Fibroblast of villous mesenchyme (primary cell): ENCODE data around the gene EPB41L2. TPM values are rescaled to one million over a fixed set of nuclear protein-coding genes. Genes with fewer than 3 reads are reported as not detected.
"Not testable (repeated sequence)": the region's sequence is repeated elsewhere in the genome, so short reads cannot be mapped to it uniquely, and the experiment has no call there.

ENCODE experiments used
- DNase-seq: peaks from one replicate; pipeline ENCODE4 v3.0.0-alpha.2; 2010; ENCODE audit warnings: low read depth
- H3K4me3 ChIP-seq: 2 replicates; pipeline ENCODE4 v1.5.1; 2011; ENCODE audit warnings: low read depth, mild to moderate bottlenecking, low read length
- CTCF ChIP-seq: IDR thresholded peaks from 2 replicates; pipeline ENCODE4 v1.5.1; 2012; ENCODE audit warnings: low read depth, mild to moderate bottlenecking, low read length; ENCODE audit not compliant: insufficient read depth
- total RNA-seq: library from RNA; depleted of rRNA; stranded (reverse); fragments of >200 nt; gene quantifications from 2 replicates; pipeline ENCODE4 v1.2.3, GENCODE V29; 2012

EPB41L2 gene
- total RNA-seq, 1 donor = 40.2 TPM

DNA sequence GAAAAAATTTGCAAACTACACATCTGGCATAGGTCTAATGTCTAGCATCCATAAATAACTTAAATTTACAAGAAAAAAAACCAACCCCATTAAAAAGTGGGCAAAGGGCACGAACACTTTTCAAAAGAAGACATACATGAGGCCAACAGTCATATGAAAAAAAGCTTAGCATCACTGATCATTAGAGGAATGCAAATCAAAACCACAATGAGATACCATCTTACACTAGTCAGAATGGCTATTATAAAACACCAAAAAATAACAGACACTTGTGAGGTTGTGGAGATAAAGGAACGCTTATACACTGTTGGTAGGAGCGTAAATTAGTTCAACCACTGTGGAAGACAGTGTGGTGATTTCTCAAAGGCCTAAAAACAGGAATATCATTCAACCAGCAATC lies 33.7 kb upstream of the EPB41L2 start:
- no peak for TF ChIP-seq CTCF
- DNase-seq = peak; percentile 80

DNA sequence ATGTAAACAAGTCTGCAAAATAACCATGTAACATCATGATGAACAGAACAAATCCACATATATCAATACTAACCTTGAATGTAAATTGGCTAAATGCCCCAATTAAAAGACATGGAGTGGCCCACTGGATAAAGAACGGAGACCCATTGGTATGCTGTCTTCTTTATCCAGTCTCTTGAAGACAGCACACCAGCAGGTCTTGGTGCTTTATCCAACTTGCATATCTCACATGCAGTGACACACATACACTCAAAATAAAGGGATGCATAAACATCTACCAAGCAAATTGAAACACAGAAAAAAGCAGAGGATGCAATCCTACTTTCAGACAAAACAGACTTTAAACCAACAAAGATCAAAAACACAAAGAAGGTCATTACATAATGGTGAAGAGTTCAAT lies 30.3 kb upstream of the EPB41L2 start:
- no peak for DNase-seq
- H3K4me3 ChIP-seq = no peak overlapping the region
- TF ChIP-seq CTCF = no peak

More for the DNA sequence above, 33.7 kb upstream of the EPB41L2 start:
- H3K4me3 ChIP-seq = no peak overlapping the region

DNA sequence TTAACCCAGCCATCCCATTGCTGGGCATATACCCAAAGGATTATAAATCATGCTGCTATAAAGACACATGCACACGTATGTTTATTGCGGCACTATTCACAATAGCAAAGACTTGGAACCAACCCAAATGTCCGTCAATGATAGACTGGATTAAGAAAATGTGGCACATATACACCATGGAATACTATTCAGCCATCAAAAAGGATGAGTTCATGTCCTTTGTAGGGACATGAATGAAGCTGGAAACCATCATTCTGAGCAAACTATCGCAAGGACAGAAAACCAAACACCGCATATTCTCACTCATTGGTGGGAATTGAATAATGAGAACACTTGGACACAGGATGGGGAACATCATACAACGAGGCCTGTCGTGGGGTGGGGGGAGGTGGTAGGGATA lies 28.9 kb upstream of the EPB41L2 start:
- DNase-seq, H3K4me3 ChIP-seq: not testable (repeated sequence)

GRCh38 chr6:131090339-131090738 lies 27.3 kb upstream of the EPB41L2 start:
- not testable (repeated sequence) for H3K4me3 ChIP-seq, DNase-seq

GRCh38 chr6:131084982-131085381 lies 21.9 kb upstream of the EPB41L2 start:
- TF ChIP-seq CTCF = peak; percentile 11
- DNase-seq = no peak
- no peak overlapping the region for H3K4me3 ChIP-seq

GRCh38 chr6:131083687-131084086 lies 20.6 kb upstream of the EPB41L2 start:
- peak; percentile 41 for DNase-seq
- no peak overlapping the region for H3K4me3 ChIP-seq
- no peak for TF ChIP-seq CTCF

DNA sequence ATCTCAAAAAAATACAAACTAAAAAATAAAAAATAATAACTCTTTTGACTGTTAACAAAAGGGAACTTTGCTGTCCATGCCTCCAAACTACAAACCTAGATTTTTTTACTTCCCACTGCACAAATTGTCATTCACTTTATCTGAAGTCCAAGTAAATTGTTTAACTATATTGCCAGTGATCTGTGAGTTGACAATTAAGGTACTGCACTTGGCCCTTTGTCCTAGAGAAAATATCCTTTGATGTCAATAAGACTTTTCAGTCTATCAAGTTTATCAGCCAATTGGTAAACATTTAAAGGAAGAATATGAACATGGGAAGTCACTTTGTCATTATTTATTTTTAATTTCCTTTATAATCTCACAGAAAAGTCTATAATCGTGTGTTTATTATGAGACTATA lies 19.3 kb upstream of the EPB41L2 start:
- H3K4me3 ChIP-seq = no peak overlapping the region
- DNase-seq = no peak
- TF ChIP-seq CTCF = no peak

- no peak overlapping the region for H3K4me3 ChIP-seq
- DNase-seq = no peak
- no peak for TF ChIP-seq CTCF
Observed at GRCh38 chr6:131080084-131080483, 17.0 kb upstream of the EPB41L2 start.
